Peyer's patch (tissue), 4 donors: Measurements from ENCODE around the gene C1R. TPM values are rescaled to one million over a fixed set of nuclear protein-coding genes. Genes with fewer than 3 reads are reported as not detected.
A peak's percentile ranks its signal among the peaks of the same experiment; 100 is the strongest.

ENCODE experiments used
- DNase-seq, 3 donors: peaks; one replicate each; pipeline ENCODE4 v3.0.0-alpha.2; 2017 to 2019
- H3K27ac ChIP-seq, 4 donors: fragments of 200-600 bp; sonication (generic); one replicate each; pipeline ENCODE4 v1.5.1; 2016 to 2019
- H3K27me3 ChIP-seq, 2 donors: fragments of 200-600 bp; sonication (generic); one replicate each; pipeline ENCODE4 v1.5.1; 2019
- H3K36me3 ChIP-seq, 3 donors: fragments of 200-600 bp; sonication (generic); one replicate each; pipeline ENCODE4 v1.5.1; 2016 to 2019
- H3K4me1 ChIP-seq, 4 donors: fragments of 200-600 bp; sonication (generic); one replicate each; pipeline ENCODE4 v1.5.1; 2016 to 2019
- H3K4me3 ChIP-seq, 4 donors: fragments of 200-600 bp; sonication (generic); 1 replicate in 3 of 4; 2 replicates in 1 of 4; pipeline ENCODE4 v1.5.1; 2016 to 2019; ENCODE audit warnings: mild to moderate bottlenecking in 1 of 4
- H3K9me3 ChIP-seq, 4 donors: fragments of 200-600 bp; sonication (generic); one replicate each; pipeline ENCODE4 v1.5.1; 2016 to 2019; ENCODE audit warnings: mild to moderate bottlenecking in 1 of 4
- CTCF ChIP-seq, 6 experiments: fragments of 450-650 bp in 4 of 6; fragments of 200-600 bp in 2 of 6; sonication (generic) in 1 of 6; IDR thresholded peaks; one replicate each; pipeline ENCODE4 v1.5.1; 2017 to 2019; ENCODE audit warnings: antibody characterized with exemption in 6 of 6, mild to moderate bottlenecking in 3 of 6, moderate library complexity in 1 of 6
- POLR2A ChIP-seq, 2 donors: fragments of 450-650 bp; IDR thresholded peaks; one replicate each; pipeline ENCODE4 v1.5.1; 2017; ENCODE audit warnings: antibody characterized with exemption in 2 of 2, mild to moderate bottlenecking in 2 of 2, moderate library complexity in 2 of 2
- total RNA-seq, 4 donors: library from RNA; depleted of rRNA; stranded (reverse); fragments of >200 nt; gene quantifications; one replicate each; pipeline ENCODE4 v1.1.0, GENCODE V29; 2016

The C1R gene
- total RNA-seq, 4 donors from 2014 or later, result 27.5 to 151 (median 125) TPM

DNA sequence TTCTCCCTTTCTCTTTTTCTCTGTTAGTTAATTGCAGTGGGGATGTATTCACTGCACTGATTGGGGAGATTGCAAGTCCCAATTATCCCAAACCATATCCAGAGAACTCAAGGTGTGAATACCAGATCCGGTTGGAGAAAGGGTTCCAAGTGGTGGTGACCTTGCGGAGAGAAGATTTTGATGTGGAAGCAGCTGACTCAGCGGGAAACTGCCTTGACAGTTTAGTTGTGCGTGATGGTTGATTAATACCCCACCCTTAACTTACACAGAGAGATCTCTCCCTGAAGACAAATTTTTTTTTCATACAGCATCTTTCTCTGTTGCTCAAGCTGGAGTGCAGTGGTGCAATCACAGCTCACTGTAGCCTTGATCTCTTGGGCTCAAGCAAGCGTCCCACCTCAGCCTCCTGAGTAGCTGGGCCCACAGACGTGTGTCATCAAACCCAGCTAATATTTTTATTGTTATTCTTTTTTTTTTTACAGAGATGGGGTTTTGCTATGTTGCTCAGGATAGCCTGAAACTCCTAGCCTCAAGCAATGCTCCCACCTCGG, 27.1 kb downstream of the C1R start:
- TF ChIP-seq CTCF (IDR thresholded peaks at IDR 0.05), result no peak
- no peak for TF ChIP-seq POLR2A (IDR thresholded peaks at IDR 0.05)
- Histone ChIP-seq H3K27me3 (no peaks in the 10 kb centered on the region), H3K36me3 (no peaks in the 10 kb centered on the region), H3K27ac (no peak overlapping the region), H3K4me3 (no peak overlapping the region), H3K9me3 (no peaks in the 10 kb centered on the region), H3K4me1 (no peaks in the 10 kb centered on the region)
- DNase-seq, result no peak

DNA sequence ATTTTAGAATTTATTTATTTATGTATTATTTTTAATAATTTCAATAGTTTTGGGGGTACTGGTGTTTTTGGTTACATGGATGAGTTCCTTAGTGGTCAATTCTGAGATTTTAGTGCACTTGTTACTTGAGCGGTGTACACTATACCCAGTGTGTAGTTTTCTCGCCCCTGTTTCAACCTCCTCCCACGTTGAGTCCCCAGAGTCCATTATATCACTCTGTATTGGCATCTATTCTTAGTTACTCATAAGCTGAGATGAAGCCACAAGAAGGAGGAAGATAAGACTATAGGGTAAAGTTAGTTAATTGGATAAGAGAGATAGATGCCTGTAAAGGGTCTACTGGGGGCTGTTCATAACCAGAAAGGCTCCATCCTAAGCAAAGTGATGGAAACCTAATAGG, 27.7 kb downstream of the C1R start:
- H3K36me3 ChIP-seq, result no peaks in the 10 kb centered on the region
- no peaks in the 10 kb centered on the region for H3K27me3 ChIP-seq
- H3K4me3 ChIP-seq, result no peak overlapping the region
- DNase-seq, result no peak
- no peaks in the 10 kb centered on the region for H3K9me3 ChIP-seq
- H3K4me1 ChIP-seq, result no peaks in the 10 kb centered on the region
- TF ChIP-seq POLR2A (IDR thresholded peaks at IDR 0.05) (no peak), CTCF (IDR thresholded peaks at IDR 0.05) (no peak)
- H3K27ac ChIP-seq, result no peak overlapping the region

DNA sequence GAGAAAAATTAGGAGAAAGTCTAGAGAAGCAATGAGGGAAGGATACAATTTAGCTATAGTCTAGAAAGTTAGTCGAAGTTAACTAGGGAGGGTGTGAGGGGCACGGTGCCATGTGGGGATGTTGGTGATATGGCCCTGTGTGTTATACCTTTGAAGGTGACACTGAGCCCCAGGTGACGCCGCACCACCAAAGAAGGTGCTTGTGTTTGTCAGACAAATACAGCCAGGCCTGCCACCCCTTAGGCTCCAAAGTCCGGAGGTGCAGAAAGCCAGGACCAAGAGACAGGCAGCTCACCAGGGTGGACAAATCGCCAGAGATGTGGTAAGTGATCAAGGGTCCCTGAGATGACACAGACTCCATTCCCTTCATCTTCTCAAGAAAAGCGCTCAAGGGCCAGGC, 30.6 kb downstream of the C1R start:
- no peaks in the 10 kb centered on the region for H3K4me1 ChIP-seq
- H3K36me3 ChIP-seq, result no peaks in the 10 kb centered on the region
- H3K9me3 ChIP-seq, result no peaks in the 10 kb centered on the region
- no peak for DNase-seq
- peak overlapping the region in 3 of 4 donors; percentile 11 to 87 (median 65) for H3K27ac ChIP-seq
- TF ChIP-seq CTCF (IDR thresholded peaks at IDR 0.05) (no peak), POLR2A (IDR thresholded peaks at IDR 0.05) (no peak)
- H3K4me3 ChIP-seq, result peak overlapping the region; percentile 18 to 45 (median 24)
- no peaks in the 10 kb centered on the region for H3K27me3 ChIP-seq

- H3K4me3 ChIP-seq, result peak overlapping the region; percentile 12 to 45 (median 24)
- DNase-seq, result no peak
- H3K27me3 ChIP-seq, result no peaks in the 10 kb centered on the region
- H3K9me3 ChIP-seq, result no peaks in the 10 kb centered on the region
- H3K36me3 ChIP-seq, result no peaks in the 10 kb centered on the region
- peak overlapping the region; percentile 11 to 87 (median 62) for H3K27ac ChIP-seq
- no peaks in the 10 kb centered on the region for H3K4me1 ChIP-seq
- TF ChIP-seq CTCF (IDR thresholded peaks at IDR 0.05) (no peak), POLR2A (IDR thresholded peaks at IDR 0.05) (no peak)
These were observed 31.1 kb downstream of the C1R start for GRCh38 chr12:7061138-7061537.

GRCh38 chr12:7060353-7060954, 31.8 kb downstream of the C1R start, which contains the start of gene C1S:
Gene C1S, plus strand, starts transcription at chr12:7060718. Its CDS starts 1,195 bp downstream, at chr12:7061913.
- TF ChIP-seq CTCF (IDR thresholded peaks at IDR 0.05) (peak in 5 of 6 experiments; percentile 14 to 61 (median 52)), POLR2A (IDR thresholded peaks at IDR 0.05) (no peak)
- peak in 1 of 3 donors; percentile 65 for DNase-seq
- H3K27me3 ChIP-seq, result no peaks in the 10 kb centered on the region
- no peaks in the 10 kb centered on the region for H3K36me3 ChIP-seq
- H3K27ac ChIP-seq, result peak within 1 kb of the TSS; percentile 60 to 87 (median 66)
- no peaks in the 10 kb centered on the region for H3K4me1 ChIP-seq
- H3K9me3 ChIP-seq, result no peaks in the 10 kb centered on the region
- H3K4me3 ChIP-seq, result peak within 1 kb of the TSS; percentile 12 to 45 (median 24)
